ENCODE measurements around the gene SLC6A18. TPM values are rescaled to one million over a fixed set of nuclear protein-coding genes. Genes with fewer than 3 reads are reported as not detected.

Gene SLC6A18
- total RNA-seq, 1 experiment from 2014 or later: not detected

GRCh38 chr5:1216211-1216917, 8.8 kb upstream of the SLC6A18 start:
- intact Hi-C loops (cut with micrococcal nuclease; ENCODE audit: unreplicated experiment) (no loop called here), in situ Hi-C loops (cut with HindIII; ENCODE audit: low pct_unique_long_range_greater_than_20kb, low sequenced_read_pairs) (no loop called here)
- Histone ChIP-seq H3K4me1 (ENCODE audit: control insufficient read depth, insufficient read depth, low read length) (no peaks in the 10 kb centered on the region), H3K9me3 (ENCODE audit: control insufficient read depth, insufficient read depth, low read depth, low read length) (no peaks in the 10 kb centered on the region), H3K27ac (ENCODE audit: low read length) (no peak overlapping the region), H3K36me3 (ENCODE audit: control insufficient read depth, insufficient read depth, low read length) (no peaks in the 10 kb centered on the region), H3K27me3 (ENCODE audit: control insufficient read depth, insufficient read depth, low read length) (no peaks in the 10 kb centered on the region), H3K4me3 (ENCODE audit: low read depth in 2 of 2, low read length in 2 of 2) (no peak overlapping the region)
- ChIA-PET CTCF (no interaction called here), POLR2A (no interaction called here)
- no TSS peak for BruUV-seq (replicated peaks)
- no peak for ATAC-seq
- TF ChIP-seq POLR2AphosphoS5 (IDR thresholded peaks at IDR 0.05; ENCODE audit: low read depth, low read length): no peak
- no peak for TF ChIP-seq CTCF (IDR thresholded peaks at IDR 0.05)
- 0 out of 4 replicates have a peak, but pooled peaks of 1 of the 2 experiments have one; percentile 10 for TF ChIP-seq REST (IDR thresholded peaks at IDR 0.05; ENCODE audit: insufficient read depth in 1 of 2, low read depth in 2 of 2, low read length in 1 of 2)
- no peak for TF ChIP-seq TCF7L2 (IDR thresholded peaks at IDR 0.05; ENCODE audit: low read depth, low read length)
- no peak for TF ChIP-seq SIN3A (IDR thresholded peaks at IDR 0.05; ENCODE audit: borderline replicate concordance, insufficient read depth, low read depth, low read length)
- DNase-seq (ENCODE audit: low read depth, low spot score): no peak

- DNase-seq (ENCODE audit: low read depth, low spot score) (no peak), ATAC-seq (no peak)
- H3K4me1 ChIP-seq (ENCODE audit: control insufficient read depth, insufficient read depth, low read length): no peaks in the 10 kb centered on the region
- intact Hi-C loops (cut with micrococcal nuclease; ENCODE audit: unreplicated experiment) (no loop called here), in situ Hi-C loops (cut with HindIII; ENCODE audit: low pct_unique_long_range_greater_than_20kb, low sequenced_read_pairs) (no loop called here)
- no TSS peak for BruUV-seq (replicated peaks)
- ChIA-PET POLR2A (no interaction called here), CTCF (interaction anchor here (0.9 kb wide), 1 partner anchor 8 kb away, joined by 6 read pairs; no protein-coding TSS in a partner anchor)
- no peaks in the 10 kb centered on the region for H3K36me3 ChIP-seq (ENCODE audit: control insufficient read depth, insufficient read depth, low read length)
- H3K27me3 ChIP-seq (ENCODE audit: control insufficient read depth, insufficient read depth, low read length): no peaks in the 10 kb centered on the region
- no peak overlapping the region for H3K27ac ChIP-seq (ENCODE audit: low read length)
- TF ChIP-seq SIN3A (IDR thresholded peaks at IDR 0.05; ENCODE audit: borderline replicate concordance, insufficient read depth, low read depth, low read length) (no peak), REST (IDR thresholded peaks at IDR 0.05; ENCODE audit: insufficient read depth in 1 of 2, low read depth in 2 of 2, low read length in 1 of 2) (no peak), POLR2AphosphoS5 (IDR thresholded peaks at IDR 0.05; ENCODE audit: low read depth, low read length) (no peak), CTCF (IDR thresholded peaks at IDR 0.05) (no peak), TCF7L2 (IDR thresholded peaks at IDR 0.05; ENCODE audit: low read depth, low read length) (no peak)
- no peaks in the 10 kb centered on the region for H3K9me3 ChIP-seq (ENCODE audit: control insufficient read depth, insufficient read depth, low read depth, low read length)
- no peak overlapping the region for H3K4me3 ChIP-seq (ENCODE audit: low read depth in 2 of 2, low read length in 2 of 2)
Observed at GRCh38 chr5:1216918-1217295, 8.3 kb upstream of the SLC6A18 start.

All from Panc1 (cell line).